Activated naive CD8-positive, alpha-beta T cell treated with anti-CD3 and anti-CD28 coated beads, Interleukin-2, amount 50 U/mL, for 16 hours (primary cell): ENCODE results near the gene COL4A2.
"Not testable (repeated sequence)": the region's sequence is repeated elsewhere in the genome, so short reads cannot be mapped to it uniquely, and the experiment has no call there.

Source experiments
- DNase-seq: peaks from one replicate; pipeline ENCODE4 v3.0.0-alpha.2; 2020; ENCODE audit warnings: low read depth, low spot score

The COL4A2 gene

GRCh38 chr13:110438776-110439175, 131.7 kb downstream of the COL4A2 start:
- no peak for DNase-seq

- no peak for DNase-seq
These were observed 134.1 kb downstream of the COL4A2 start for GRCh38 chr13:110440946-110441731.

DNA sequence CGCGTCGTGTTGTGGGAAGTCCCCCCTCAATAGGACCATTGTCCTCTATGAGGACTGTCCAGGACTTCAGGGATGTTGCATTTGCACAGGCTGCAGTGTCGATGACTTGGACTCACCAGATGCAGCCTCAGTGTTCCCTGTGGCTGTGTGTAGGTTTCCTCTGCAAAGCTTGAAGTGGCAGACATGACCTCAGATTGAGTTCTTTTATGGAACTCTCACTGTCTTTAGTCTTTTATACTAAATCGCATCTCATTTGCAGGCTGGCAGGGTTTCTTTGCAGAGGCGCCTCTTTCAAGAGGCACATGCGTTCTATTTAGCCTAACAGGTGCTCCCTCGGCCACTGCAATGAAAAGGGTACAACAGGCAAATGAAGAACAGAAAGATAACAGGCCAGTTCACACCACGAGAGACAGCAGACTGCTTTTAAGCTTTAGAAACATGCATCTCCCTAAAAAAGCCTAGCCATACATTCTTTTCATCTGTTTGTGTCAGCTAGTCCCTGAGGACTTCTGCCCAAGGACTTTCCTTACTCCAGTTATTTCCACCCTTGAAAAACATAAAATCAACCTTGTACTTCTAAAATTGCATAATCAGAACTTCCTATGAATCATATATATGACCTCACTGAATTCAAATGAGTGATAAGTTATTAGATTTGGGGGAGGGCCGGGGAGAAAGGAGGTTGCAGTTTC, 136.0 kb downstream of the COL4A2 start:
- DNase-seq, result no peak

DNA sequence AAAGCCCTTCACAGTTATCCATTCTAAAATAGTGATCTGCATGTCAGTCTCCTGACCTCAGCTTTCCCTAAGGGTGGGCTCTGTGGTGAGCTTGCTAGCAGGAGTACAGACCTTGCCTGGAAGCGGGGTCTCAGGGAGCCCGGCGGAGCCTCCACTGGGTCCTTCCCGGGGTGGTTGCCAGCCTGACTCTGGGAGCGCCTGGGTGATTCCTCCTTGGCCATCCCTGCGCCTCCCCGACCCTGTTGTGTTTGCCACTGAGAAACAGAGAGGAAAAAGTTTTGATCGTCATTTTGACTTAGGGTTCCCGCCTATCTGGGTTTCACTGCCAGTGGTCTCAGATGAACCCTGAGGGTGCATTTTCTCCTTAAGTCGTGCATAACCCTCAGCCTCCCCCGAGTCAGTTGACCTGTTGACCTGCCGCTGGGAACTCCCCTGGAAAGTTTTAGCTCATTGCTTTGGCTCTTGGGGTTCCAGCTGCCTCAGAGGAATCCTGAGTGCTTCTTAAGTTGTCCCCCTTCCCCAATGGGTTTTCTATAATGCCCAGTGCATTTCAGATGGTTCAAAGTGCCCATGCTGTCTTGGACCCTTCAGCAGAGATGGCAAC, 136.6 kb downstream of the COL4A2 start:
- no peak for DNase-seq

GRCh38 chr13:110444226-110444653, 137.2 kb downstream of the COL4A2 start:
- no peak for DNase-seq

GRCh38 chr13:110445183-110445582, 138.1 kb downstream of the COL4A2 start:
- no peak for DNase-seq

DNA sequence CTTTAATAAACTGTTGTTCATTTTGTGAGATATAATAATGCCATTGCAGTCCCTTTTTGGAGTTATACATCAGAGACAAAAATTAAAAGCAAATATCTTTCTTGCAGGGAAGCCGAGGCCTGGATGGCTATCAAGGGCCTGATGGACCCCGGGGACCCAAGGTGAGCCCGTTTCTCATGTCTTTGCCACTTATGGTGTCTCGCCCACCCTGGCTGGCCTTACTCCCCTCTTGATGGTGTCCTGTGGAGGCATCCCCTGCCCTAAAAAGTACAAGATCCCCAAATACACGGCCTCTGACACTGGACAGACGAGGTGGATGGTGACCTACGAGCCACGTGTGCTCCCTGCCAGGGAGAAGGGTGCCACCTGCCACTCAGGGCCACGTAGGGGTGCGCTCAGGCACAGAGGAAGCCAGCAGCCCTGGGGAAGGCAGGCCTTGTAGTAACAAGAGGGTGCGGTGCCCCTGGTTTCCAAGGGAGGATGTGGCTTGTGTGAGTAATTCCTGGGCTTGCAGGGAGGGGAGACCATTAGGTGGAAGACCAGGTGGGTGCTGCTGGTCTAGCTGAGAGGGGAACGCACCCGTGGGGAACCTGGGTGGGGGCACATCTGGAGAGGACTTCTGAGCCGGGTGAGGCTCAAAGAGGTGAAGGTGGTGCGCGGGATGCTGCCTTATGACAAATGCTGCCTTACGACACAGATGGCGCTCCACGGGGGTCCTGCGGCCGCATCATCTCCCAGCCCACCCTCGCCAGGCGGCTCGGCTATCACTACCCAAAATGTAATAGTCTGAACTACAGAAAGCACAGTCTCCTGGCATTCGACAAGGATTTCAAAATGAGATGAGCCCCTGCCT, 138.9 kb downstream of the COL4A2 start:
- DNase-seq, result no peak

GRCh38 chr13:110446575-110446890, 139.4 kb downstream of the COL4A2 start:
- DNase-seq, result no peak

GRCh38 chr13:110447058-110447511, 140.0 kb downstream of the COL4A2 start:
- DNase-seq, result no peak

GRCh38 chr13:110447801-110448200, 140.7 kb downstream of the COL4A2 start:
- DNase-seq, result no peak

GRCh38 chr13:110448230-110448629, 141.1 kb downstream of the COL4A2 start:
- DNase-seq, result no peak

DNA sequence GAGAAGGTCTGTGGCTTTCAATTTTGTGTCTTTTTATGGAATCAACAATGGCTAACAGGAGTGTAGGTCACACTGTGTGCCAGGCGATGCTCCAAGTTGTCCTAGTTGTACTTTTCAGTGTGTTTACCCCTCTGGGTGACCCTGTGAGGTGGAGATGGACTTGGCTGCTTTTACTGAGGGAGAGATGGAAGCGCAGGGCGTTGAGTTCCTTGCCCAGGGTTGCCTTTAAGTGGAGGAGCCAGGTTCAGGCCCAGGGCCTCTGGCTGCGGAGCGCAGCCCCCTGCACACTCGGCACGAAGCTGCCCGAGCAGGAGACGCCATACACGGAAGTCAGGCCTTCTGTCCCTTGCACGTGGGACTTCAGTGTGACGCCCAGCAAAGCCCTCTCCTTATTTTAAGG, 141.6 kb downstream of the COL4A2 start:
- DNase-seq, result no peak

DNA sequence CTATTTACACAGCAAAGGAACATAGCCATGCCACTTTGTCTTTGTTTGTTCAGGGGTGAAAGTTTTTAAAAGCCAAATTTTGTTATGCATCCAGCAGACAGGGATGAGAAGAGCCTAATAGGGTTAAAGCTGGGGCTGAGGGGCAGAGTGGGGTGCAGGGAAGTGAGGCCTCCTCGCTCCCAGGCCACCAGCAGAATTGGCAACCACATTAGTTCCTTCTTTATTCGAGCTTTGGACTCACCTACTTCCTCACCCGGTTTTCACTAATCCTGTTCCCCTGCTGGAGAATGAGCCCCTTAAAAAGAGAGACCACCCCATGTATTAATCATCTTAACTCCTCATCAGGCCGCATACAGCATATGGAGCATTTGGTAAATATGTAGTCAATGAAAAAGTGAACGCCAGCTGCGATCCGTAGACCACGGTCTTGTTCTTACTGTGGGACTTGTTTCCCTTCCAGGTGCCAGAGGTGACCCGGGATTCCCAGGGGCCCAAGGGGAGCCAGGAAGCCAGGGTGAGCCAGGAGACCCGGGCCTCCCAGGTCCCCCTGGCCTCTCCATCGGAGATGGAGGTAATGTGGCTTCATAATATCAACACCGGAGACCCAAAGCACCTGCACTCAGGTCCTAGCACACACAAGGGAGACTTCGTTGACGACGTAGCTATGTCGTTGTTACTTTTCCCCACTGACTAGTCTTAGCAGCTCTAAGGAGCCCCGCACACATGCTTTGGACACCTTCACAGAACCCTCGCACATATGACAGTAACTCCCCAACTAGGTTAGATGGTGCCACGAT, 142.3 kb downstream of the COL4A2 start:
- no peak for DNase-seq

DNA sequence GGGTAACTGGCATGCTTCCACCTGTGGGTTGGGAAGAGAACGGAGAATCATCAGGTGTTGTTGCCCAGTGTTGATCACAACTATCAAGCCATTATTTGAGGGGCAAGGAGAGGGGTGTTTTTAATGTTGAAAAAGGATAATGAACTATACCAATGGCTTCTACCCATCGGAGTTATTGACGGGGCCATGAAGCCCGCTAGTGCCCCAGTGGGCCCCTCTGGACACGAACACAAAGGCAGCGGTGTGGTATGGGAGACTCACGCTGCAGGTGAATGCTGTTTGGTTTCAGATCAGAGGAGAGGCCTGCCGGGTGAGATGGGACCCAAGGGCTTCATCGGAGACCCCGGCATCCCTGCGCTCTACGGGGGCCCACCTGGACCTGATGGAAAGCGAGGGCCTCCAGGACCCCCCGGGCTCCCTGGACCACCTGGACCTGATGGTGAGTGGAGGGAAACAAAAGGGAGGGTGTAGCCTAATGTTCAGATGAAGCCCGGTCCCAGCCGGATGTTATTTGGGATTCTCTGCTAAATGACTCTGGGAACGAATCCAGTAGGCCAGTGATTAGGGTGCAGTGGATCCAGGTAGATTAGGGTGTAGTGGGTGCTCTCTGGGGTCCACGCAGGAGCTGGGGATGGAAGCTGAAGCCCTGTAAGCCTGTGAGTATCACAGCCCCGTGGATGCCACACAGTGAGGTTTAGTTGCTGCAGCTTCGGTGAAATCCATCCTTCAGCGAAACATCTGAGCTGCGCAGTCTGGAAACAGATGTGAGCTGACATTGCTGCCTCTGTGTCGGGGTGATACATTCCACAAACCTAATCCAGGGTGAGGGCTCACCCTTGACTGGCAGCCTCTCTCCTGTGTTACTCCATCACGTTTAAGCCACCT, 143.2 kb downstream of the COL4A2 start:
- DNase-seq, result no peak

DNA sequence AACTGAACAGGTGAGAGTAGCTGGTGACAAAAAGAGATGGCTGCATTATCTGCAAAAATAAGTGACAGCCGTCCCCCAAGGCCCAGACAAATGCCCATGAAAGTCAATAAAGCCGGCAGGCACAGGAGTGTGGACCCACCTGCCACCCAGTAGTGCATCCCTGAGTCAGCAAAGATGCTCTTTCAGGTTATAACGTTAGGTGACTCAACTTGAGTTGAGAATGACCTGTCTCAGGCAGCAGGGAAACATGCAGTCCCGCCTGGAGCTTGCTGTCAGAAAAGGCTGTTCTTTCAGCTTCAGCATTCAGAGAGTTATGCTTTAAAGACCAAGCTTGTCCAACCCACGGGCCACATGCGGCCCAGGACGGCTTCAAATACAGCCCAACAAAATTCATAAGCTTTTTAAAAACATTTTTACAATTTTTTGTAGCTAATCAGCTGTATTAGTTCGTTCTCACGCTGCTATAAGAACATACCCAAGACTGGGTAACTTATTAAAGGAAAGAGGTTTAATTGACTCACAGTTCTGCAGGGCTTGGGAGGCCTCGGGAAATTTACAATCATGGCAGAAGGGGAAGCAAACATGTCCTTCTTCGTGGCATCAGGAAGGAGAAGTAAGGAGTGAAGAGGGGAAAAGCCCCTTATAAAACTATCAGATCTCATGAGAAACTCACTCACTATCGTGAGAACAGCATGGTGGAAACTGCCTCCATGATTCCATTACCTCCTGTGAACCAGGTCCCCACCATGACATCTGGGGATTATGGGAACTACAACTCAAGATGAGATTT, 144.1 kb downstream of the COL4A2 start:
- DNase-seq, result no peak

DNA sequence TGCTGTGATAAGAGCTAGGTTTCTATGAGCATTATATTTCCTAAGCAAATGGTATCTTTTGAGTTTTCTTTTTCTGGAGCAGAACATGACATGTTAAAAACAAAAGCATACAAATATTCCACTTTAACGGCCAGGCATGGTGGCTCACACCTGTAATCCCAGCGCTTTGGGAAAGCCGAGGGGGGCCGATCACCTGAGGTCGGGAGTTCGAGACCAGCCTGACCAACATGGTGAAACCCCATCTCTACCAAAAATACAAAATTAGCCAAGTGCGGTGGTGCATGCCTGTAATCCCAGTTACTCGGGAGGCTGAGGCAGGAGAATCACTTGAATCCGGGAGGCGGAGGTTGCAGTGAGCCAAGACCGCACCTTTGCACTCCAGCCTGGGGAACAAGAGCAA, 146.0 kb downstream of the COL4A2 start:
- DNase-seq, result not testable (repeated sequence)

- DNase-seq, result no peak
These were observed 146.7 kb downstream of the COL4A2 start for GRCh38 chr13:110453797-110454196.

GRCh38 chr13:110454227-110454859, 147.3 kb downstream of the COL4A2 start:
- no peak for DNase-seq

- DNase-seq, result no peak
These were observed 147.9 kb downstream of the COL4A2 start for GRCh38 chr13:110454956-110455355.
